ENCODE measurements around the gene TM9SF2.

The TM9SF2 gene

DNA sequence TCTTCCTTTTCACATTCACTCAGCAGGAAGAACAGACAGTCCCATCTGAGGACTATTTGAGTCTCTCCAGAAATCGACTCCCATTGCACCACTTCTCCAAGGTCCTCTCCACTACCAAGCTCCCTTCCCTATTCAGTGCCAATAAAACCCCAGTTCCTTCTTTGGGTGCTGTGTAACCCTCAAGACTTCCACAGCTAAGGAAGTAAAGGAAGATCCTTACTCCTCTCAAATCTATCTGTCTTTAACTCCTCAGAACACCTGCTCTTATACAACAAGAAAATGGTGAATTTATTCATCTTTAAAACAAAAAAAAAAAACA is 29.2 kb upstream of the TM9SF2 start:
- DNase-seq (ENCODE audit: low read depth in 1 of 2, low spot score in 1 of 2) = no peak
- Histone ChIP-seq H3K27ac (replicated peaks) (no peak overlapping the region), H3K27me3 (ENCODE audit: insufficient read depth, poor library complexity, severe bottlenecking) (no peaks in the 10 kb centered on the region), H3K4me3 (replicated peaks; ENCODE audit: insufficient read depth, low read length) (no peak overlapping the region)
- TF ChIP-seq SPI1 (IDR thresholded peaks at IDR 0.05; ENCODE audit: borderline replicate concordance, low read depth) (peak; percentile 35; the same call in 1 of the 2 replicates), POLR2AphosphoS5 (IDR thresholded peaks at IDR 0.05; ENCODE audit: low read depth) (no peak)

DNA sequence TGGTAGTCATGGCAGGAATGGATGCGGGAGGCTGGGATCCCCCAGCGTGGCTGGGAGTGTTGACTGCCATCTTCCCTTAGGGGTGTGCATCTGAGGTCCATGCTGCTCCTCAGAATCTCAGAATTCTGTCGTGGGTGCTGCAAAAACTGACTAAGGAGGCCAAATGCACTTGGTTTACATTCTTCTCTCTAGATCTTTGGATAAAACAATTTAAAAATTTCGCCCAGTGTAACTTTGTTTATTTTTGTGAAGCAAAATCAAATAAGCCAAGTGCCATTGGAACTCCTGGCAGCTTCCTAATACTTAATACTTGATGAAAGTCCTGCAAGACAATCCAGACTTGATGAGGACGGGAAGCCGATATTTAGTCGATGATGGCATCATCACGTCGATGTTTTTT is 27.8 kb upstream of the TM9SF2 start:
- TF ChIP-seq, protein P1, sequence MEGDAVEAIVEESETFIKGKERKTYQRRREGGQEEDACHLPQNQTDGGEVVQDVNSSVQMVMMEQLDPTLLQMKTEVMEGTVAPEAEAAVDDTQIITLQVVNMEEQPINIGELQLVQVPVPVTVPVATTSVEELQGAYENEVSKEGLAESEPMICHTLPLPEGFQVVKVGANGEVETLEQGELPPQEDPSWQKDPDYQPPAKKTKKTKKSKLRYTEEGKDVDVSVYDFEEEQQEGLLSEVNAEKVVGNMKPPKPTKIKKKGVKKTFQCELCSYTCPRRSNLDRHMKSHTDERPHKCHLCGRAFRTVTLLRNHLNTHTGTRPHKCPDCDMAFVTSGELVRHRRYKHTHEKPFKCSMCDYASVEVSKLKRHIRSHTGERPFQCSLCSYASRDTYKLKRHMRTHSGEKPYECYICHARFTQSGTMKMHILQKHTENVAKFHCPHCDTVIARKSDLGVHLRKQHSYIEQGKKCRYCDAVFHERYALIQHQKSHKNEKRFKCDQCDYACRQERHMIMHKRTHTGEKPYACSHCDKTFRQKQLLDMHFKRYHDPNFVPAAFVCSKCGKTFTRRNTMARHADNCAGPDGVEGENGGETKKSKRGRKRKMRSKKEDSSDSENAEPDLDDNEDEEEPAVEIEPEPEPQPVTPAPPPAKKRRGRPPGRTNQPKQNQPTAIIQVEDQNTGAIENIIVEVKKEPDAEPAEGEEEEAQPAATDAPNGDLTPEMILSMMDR (IDR thresholded peaks at IDR 0.05; ENCODE audit: insufficient read depth, low read length) = no peak
- TF ChIP-seq, protein P2, sequence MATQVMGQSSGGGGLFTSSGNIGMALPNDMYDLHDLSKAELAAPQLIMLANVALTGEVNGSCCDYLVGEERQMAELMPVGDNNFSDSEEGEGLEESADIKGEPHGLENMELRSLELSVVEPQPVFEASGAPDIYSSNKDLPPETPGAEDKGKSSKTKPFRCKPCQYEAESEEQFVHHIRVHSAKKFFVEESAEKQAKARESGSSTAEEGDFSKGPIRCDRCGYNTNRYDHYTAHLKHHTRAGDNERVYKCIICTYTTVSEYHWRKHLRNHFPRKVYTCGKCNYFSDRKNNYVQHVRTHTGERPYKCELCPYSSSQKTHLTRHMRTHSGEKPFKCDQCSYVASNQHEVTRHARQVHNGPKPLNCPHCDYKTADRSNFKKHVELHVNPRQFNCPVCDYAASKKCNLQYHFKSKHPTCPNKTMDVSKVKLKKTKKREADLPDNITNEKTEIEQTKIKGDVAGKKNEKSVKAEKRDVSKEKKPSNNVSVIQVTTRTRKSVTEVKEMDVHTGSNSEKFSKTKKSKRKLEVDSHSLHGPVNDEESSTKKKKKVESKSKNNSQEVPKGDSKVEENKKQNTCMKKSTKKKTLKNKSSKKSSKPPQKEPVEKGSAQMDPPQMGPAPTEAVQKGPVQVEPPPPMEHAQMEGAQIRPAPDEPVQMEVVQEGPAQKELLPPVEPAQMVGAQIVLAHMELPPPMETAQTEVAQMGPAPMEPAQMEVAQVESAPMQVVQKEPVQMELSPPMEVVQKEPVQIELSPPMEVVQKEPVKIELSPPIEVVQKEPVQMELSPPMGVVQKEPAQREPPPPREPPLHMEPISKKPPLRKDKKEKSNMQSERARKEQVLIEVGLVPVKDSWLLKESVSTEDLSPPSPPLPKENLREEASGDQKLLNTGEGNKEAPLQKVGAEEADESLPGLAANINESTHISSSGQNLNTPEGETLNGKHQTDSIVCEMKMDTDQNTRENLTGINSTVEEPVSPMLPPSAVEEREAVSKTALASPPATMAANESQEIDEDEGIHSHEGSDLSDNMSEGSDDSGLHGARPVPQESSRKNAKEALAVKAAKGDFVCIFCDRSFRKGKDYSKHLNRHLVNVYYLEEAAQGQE (IDR thresholded peaks at IDR 0.05; ENCODE audit: insufficient replicate concordance, low read depth) = no peak
- TF ChIP-seq GABPA (IDR thresholded peaks at IDR 0.05; ENCODE audit: low read depth) (no peak), POLR2AphosphoS5 (IDR thresholded peaks at IDR 0.05; ENCODE audit: low read depth) (no peak)
- Histone ChIP-seq H3K27ac (replicated peaks) (no peak overlapping the region), H3K27me3 (ENCODE audit: insufficient read depth, poor library complexity, severe bottlenecking) (no peaks in the 10 kb centered on the region), H3K4me3 (replicated peaks; ENCODE audit: insufficient read depth, low read length) (no peak overlapping the region)
- no peak for DNase-seq (ENCODE audit: low read depth in 1 of 2, low spot score in 1 of 2)

DNA sequence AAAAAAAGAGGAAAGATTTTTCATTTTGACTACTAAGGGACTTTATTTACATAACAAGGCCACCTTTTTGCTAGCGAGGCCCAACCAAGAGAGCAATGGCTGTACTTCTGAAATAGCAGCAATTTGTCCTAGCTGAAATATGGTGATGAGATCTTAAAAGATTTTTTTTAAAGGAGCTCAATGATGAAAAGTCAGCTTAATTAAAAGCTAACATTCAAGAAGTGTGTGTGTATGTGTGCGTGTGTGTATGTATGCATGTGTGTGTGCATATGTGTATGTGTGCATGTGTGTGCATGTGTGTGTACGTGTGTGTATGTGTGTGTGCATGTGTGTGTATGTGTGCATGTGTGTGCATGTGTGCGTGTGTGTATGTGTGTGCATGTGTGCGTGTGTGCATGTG is 24.6 kb upstream of the TM9SF2 start:
- Histone ChIP-seq H3K4me3 (replicated peaks; ENCODE audit: insufficient read depth, low read length) (no peak overlapping the region), H3K27ac (replicated peaks) (no peak overlapping the region), H3K27me3 (ENCODE audit: insufficient read depth, poor library complexity, severe bottlenecking) (no peaks in the 10 kb centered on the region)
- no peak for TF ChIP-seq SPI1 (IDR thresholded peaks at IDR 0.05; ENCODE audit: borderline replicate concordance, low read depth)
- TF ChIP-seq, protein P1 (IDR thresholded peaks at IDR 0.05; ENCODE audit: insufficient read depth, low read length) = no peak
- TF ChIP-seq POLR2AphosphoS5 (IDR thresholded peaks at IDR 0.05; ENCODE audit: low read depth) = no peak
- TF ChIP-seq, protein P2 (IDR thresholded peaks at IDR 0.05; ENCODE audit: insufficient replicate concordance, low read depth) = no peak
- TF ChIP-seq GABPA (IDR thresholded peaks at IDR 0.05; ENCODE audit: low read depth) = no peak
- no peak for DNase-seq (ENCODE audit: low read depth in 1 of 2, low spot score in 1 of 2)

DNA sequence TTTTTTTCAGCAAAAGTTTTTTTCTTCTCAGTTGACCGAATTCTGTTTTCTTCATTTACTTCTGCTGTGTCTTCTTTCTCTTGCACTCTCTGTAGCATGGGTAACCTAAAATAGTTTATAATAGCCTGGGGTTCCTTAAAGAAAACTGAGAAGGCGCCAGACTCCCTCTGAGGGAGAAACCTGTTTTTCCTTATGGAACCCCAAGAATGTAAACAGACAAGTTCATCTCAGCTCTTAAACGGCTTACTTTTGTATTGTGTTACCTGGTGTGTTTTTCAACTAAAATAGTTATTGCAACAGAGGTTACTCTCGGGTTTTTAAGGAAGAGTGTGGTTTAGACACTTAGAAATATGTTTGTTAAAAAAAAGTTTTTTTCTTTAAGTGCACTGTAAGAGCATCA is 23.8 kb upstream of the TM9SF2 start:
- DNase-seq (ENCODE audit: low read depth in 1 of 2, low spot score in 1 of 2) = no peak
- Histone ChIP-seq H3K27me3 (ENCODE audit: insufficient read depth, poor library complexity, severe bottlenecking) (no peaks in the 10 kb centered on the region), H3K27ac (replicated peaks) (peak overlapping the region; percentile 25), H3K4me3 (replicated peaks; ENCODE audit: insufficient read depth, low read length) (no peak overlapping the region)
- TF ChIP-seq GABPA (IDR thresholded peaks at IDR 0.05; ENCODE audit: low read depth) (no peak), POLR2AphosphoS5 (IDR thresholded peaks at IDR 0.05; ENCODE audit: low read depth) (no peak), SPI1 (IDR thresholded peaks at IDR 0.05; ENCODE audit: borderline replicate concordance, low read depth) (no peak)
- TF ChIP-seq, protein P1 (IDR thresholded peaks at IDR 0.05; ENCODE audit: insufficient read depth, low read length) = no peak
- TF ChIP-seq, protein P2 (IDR thresholded peaks at IDR 0.05; ENCODE audit: insufficient replicate concordance, low read depth) = no peak

Data from HL-60 (cell line).